Activated T-cell treated with anti-CD3 and anti-CD28 coated beads for 24 hours (primary cell): ENCODE results near the gene SLC16A12.

Experiments used
- DNase-seq: peaks from one replicate; pipeline ENCODE4 v3.0.0-alpha.2; 2020; ENCODE audit warnings: low read depth

Gene SLC16A12

GRCh38 chr10:89505640-89506275 is 29.6 kb downstream of the SLC16A12 start:
- DNase-seq: no peak

- no peak for DNase-seq
Observed at GRCh38 chr10:89504691-89505090, 30.7 kb downstream of the SLC16A12 start.

- DNase-seq: no peak
Observed at GRCh38 chr10:89503652-89504370, 31.6 kb downstream of the SLC16A12 start.

GRCh38 chr10:89503151-89503550 is 32.2 kb downstream of the SLC16A12 start:
- no peak for DNase-seq

GRCh38 chr10:89502549-89502948 is 32.8 kb downstream of the SLC16A12 start:
- no peak for DNase-seq

GRCh38 chr10:89494575-89494974 is 40.8 kb downstream of the SLC16A12 start:
- DNase-seq: no peak

- DNase-seq: no peak
Observed at GRCh38 chr10:89494068-89494467, 41.3 kb downstream of the SLC16A12 start.

- no peak for DNase-seq
Observed at GRCh38 chr10:89491932-89492331, 43.5 kb downstream of the SLC16A12 start.

- DNase-seq: no peak
Observed at GRCh38 chr10:89490596-89491335, 44.6 kb downstream of the SLC16A12 start.

GRCh38 chr10:89482256-89482655 is 53.1 kb downstream of the SLC16A12 start:
- no peak for DNase-seq

GRCh38 chr10:89481662-89482061 is 53.7 kb downstream of the SLC16A12 start:
- no peak for DNase-seq

- no peak for DNase-seq
Observed at GRCh38 chr10:89479771-89480446, 55.5 kb downstream of the SLC16A12 start.

GRCh38 chr10:89478739-89479654 is 56.4 kb downstream of the SLC16A12 start:
- no peak for DNase-seq

- DNase-seq: no peak
Observed at GRCh38 chr10:89478085-89478738, 57.2 kb downstream of the SLC16A12 start.

GRCh38 chr10:89476150-89476549 is 59.2 kb downstream of the SLC16A12 start:
- no peak for DNase-seq

- DNase-seq: no peak
Observed at GRCh38 chr10:89475591-89475998, 59.8 kb downstream of the SLC16A12 start.

GRCh38 chr10:89475125-89475524 is 60.3 kb downstream of the SLC16A12 start:
- no peak for DNase-seq

GRCh38 chr10:89474452-89474851 is 60.9 kb downstream of the SLC16A12 start:
- DNase-seq: no peak

GRCh38 chr10:89471110-89471809 is 64.1 kb downstream of the SLC16A12 start:
- no peak for DNase-seq

- no peak for DNase-seq
Observed at GRCh38 chr10:89470628-89471027, 64.8 kb downstream of the SLC16A12 start.
